CD4-positive, alpha-beta memory T cell (primary cell): ENCODE results near the gene CEP131. TPM values are rescaled to one million over a fixed set of nuclear protein-coding genes. Genes with fewer than 3 reads are reported as not detected.

Source experiments
- CTCF ChIA-PET: fragments of 350-600 bp; sonication (Branson Sonifier 250); formaldehyde crosslinking; loops from one replicate; lab custom pipeline; 2021; ENCODE audit warnings: inconsistent platforms; ENCODE audit not compliant: partially characterized antibody; lab: Charles Lee
- POLR2A ChIA-PET: fragments of 350-600 bp; sonication (Branson Sonifier 250); formaldehyde crosslinking; loops from one replicate; lab custom pipeline; 2021; ENCODE audit not compliant: partially characterized antibody; lab: Charles Lee
- DNase-seq, 5 donors: peaks; one replicate each; pipeline versions ENCODE4 v3.0.0 to v3.0.0-alpha.2; 2020 to 2022; ENCODE audit warnings: mixed read lengths in 1 of 5
- H3K27ac ChIP-seq: one replicate; pipeline ENCODE4 v1.7.0; 2013; ENCODE audit warnings: low read depth, low read length
- H3K27me3 ChIP-seq: 2 replicates; pipeline ENCODE4 v1.7.0; 2013; ENCODE audit warnings: mild to moderate bottlenecking, low read length, moderate library complexity; ENCODE audit not compliant: insufficient read depth
- H3K36me3 ChIP-seq: 2 replicates; pipeline ENCODE4 v1.7.0; 2013; ENCODE audit warnings: mild to moderate bottlenecking, low read length, moderate library complexity; ENCODE audit not compliant: insufficient read depth
- H3K4me1 ChIP-seq: 2 replicates; pipeline ENCODE4 v1.7.0; 2013; ENCODE audit warnings: mild to moderate bottlenecking, low read length, moderate library complexity; ENCODE audit not compliant: insufficient read depth
- H3K4me3 ChIP-seq, 2 donors: one replicate each; pipeline ENCODE4 v1.7.0; 2013; ENCODE audit warnings: low read length in 2 of 2, mild to moderate bottlenecking in 1 of 2
- H3K9me3 ChIP-seq, 2 donors: one replicate each; pipeline ENCODE4 v1.7.0; 2013; ENCODE audit warnings: low read length in 2 of 2, control low read depth in 1 of 2; ENCODE audit not compliant: control insufficient read depth in 1 of 2
- H3K27ac Mint-ChIP-seq, 7 donors: one replicate each; pipeline ENCODE4 v1.8.0; 2020 to 2021; ENCODE audit warnings: mixed read lengths in 7 of 7, mild to moderate bottlenecking in 6 of 7, inconsistent platforms in 3 of 7, moderate library complexity in 3 of 7
- H3K27me3 Mint-ChIP-seq, 2 donors: one replicate each; pipeline ENCODE4 v1.8.0; 2020 to 2021; ENCODE audit warnings: mixed read lengths in 2 of 2
- H3K36me3 Mint-ChIP-seq, 2 donors: one replicate each; pipeline ENCODE4 v1.8.0; 2020 to 2021; ENCODE audit warnings: mixed read lengths in 2 of 2, inconsistent platforms in 1 of 2, mild to moderate bottlenecking in 1 of 2
- H3K4me1 Mint-ChIP-seq, 4 donors: one replicate each; pipeline ENCODE4 v1.8.0; 2020 to 2021; ENCODE audit warnings: mixed read lengths in 4 of 4, mild to moderate bottlenecking in 1 of 4
- H3K4me3 Mint-ChIP-seq, 8 donors: one replicate each; pipeline ENCODE4 v1.8.0; 2020 to 2021; ENCODE audit warnings: mixed read lengths in 8 of 8, mild to moderate bottlenecking in 7 of 8, moderate library complexity in 6 of 8, inconsistent platforms in 3 of 8
- H3K9me3 Mint-ChIP-seq, 8 donors: one replicate each; pipeline ENCODE4 v1.8.0; 2020 to 2021; ENCODE audit warnings: mixed read lengths in 8 of 8, mild to moderate bottlenecking in 5 of 8, inconsistent platforms in 3 of 8, moderate library complexity in 1 of 8
- intact Hi-C: fragments of 100-400 bp; cut with micrococcal nuclease; formaldehyde crosslinking; loops from one replicate; pipeline ENCODE4 v1.15.1; 2023
- polyA plus RNA-seq, 2 donors: library from polyadenylated mRNA; unstranded; fragments of 300-500 nt; fragmentation: Illumina TruSeq; gene quantifications; one replicate each; pipeline ENCODE4 v1.2.3, GENCODE V29; 2021
- total RNA-seq, 2 experiments: library from RNA; stranded (reverse); gene quantifications; one replicate each; pipeline ENCODE4 v1.2.3, GENCODE V29; 2021

CEP131 gene
- total and polyA plus RNA-seq, 4 experiments from 2014 or later: 1.7 to 10.5 (median 6.7) TPM

DNA sequence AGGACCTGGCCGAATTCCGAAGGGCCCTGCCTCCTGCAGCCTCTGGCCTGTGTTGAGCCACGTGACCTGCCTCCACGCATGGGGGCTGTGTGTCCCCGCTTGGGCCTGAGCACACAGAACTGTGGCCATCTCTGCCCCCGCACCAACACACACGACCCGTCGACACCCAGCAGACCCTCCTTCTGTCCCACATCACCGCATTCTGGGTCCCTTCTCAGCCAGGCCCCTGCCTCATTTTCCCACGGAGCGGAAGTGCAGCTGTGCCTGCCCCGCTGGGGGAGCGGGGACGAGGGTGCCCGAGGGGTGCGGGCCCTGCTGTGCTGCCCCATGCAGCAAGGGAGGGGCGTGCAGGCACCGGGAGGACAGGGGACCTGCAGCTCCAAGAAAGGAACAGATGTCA is 34.8 kb upstream of the CEP131 start:
- ChIA-PET POLR2A (interaction anchor here (1.0 kb wide), 1 partner anchor 38 kb away, joined by 3 read pairs; the partner anchor contains the start of gene SLC38A10), CTCF (interaction anchor here (0.6 to 1.5 kb wide), 3 partner anchors 34 to 1373 kb away, joined by 3 to 4 read pairs (median 3); no protein-coding TSS in a partner anchor)
- Mint-ChIP-seq H3K27me3 (no peaks in the 10 kb centered on the region), H3K9me3 (no peaks in the 10 kb centered on the region), H3K4me1 (peaks cover 4 to 11% (median 8%) of the 10 kb centered on the region in 4 donors), H3K36me3 (peaks cover 5 to 30% of the 10 kb centered on the region in 2 donors), H3K27ac (no peak overlapping the region), H3K4me3 (no peak overlapping the region)
- DNase-seq: no peak
- Histone ChIP-seq H3K27ac (no peak overlapping the region), H3K4me3 (no peak overlapping the region), H3K9me3 (no peaks in the 10 kb centered on the region), H3K4me1 (no peaks in the 10 kb centered on the region), H3K36me3 (peaks cover 30% of the 10 kb centered on the region), H3K27me3 (no peaks in the 10 kb centered on the region)
- intact Hi-C loops: no loop called here

DNA sequence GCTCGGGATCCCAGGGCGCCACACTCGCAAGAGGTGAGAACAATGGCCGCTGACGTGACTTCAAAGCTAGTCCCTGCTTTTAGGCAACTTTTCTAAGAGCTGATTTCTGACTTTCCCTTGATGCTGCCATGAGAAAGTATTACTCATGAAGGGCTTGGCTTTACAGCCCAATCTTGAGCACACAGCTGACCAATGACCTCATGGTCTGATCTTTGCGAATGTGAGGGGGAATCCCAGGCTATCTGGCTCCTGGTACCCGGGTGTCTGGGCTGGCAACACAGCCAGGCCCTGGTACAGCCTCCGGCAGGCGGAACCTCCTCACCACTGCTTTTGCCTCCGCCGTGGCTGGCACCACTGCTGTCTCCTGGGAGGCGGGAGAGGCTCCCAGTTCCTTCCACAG is 33.9 kb upstream of the CEP131 start:
- Histone ChIP-seq H3K36me3 (peaks cover 29% of the 10 kb centered on the region), H3K4me1 (no peaks in the 10 kb centered on the region), H3K4me3 (no peak overlapping the region), H3K27ac (no peak overlapping the region), H3K27me3 (no peaks in the 10 kb centered on the region), H3K9me3 (no peaks in the 10 kb centered on the region)
- no peak for DNase-seq
- Mint-ChIP-seq H3K4me1 (peaks cover 7 to 11% (median 8%) of the 10 kb centered on the region in 4 donors), H3K27ac (peak overlapping the region in 1 of 7 donors; percentile 7), H3K36me3 (peaks cover 5 to 28% of the 10 kb centered on the region in 2 donors), H3K4me3 (no peak overlapping the region), H3K9me3 (no peaks in the 10 kb centered on the region), H3K27me3 (no peaks in the 10 kb centered on the region)
- POLR2A ChIA-PET: interaction anchor here (1.0 kb wide), 1 partner anchor 39 kb away, joined by 3 read pairs; the partner anchor contains the start of gene SLC38A10
- CTCF ChIA-PET: interaction anchor here (1.2 to 1.5 kb wide), 2 partner anchors 35 to 228 kb away, joined by 3 to 4 read pairs; no protein-coding TSS in a partner anchor
- intact Hi-C loops: no loop called here

GRCh38 chr17:81254955-81255717 is 32.4 kb upstream of the CEP131 start:
- ChIA-PET POLR2A (interaction anchor here (1.9 kb wide), 1 partner anchor 229 kb away, joined by 6 read pairs; no protein-coding TSS in a partner anchor), CTCF (interaction anchor here (1.2 to 2.2 kb wide), 3 partner anchors 34 to 232 kb away, joined by 3 to 11 read pairs (median 3); no protein-coding TSS in a partner anchor)
- no peak overlapping the region for H3K4me3 ChIP-seq
- no peaks in the 10 kb centered on the region for H3K27me3 Mint-ChIP-seq
- H3K4me1 ChIP-seq: no peaks in the 10 kb centered on the region
- peak overlapping the region in 2 of 7 donors; percentile 48 to 68 for H3K27ac Mint-ChIP-seq
- H3K9me3 ChIP-seq: no peaks in the 10 kb centered on the region
- DNase-seq: no peak
- H3K27ac ChIP-seq: no peak overlapping the region
- no peaks in the 10 kb centered on the region for H3K27me3 ChIP-seq
- H3K36me3 ChIP-seq: peaks cover 43% of the 10 kb centered on the region
- intact Hi-C loops: loop anchor here (5.0 kb wide), 1 partner anchor 282 kb away; no protein-coding TSS in a partner anchor
- H3K9me3 Mint-ChIP-seq: no peaks in the 10 kb centered on the region
- no peak overlapping the region for H3K4me3 Mint-ChIP-seq
- H3K4me1 Mint-ChIP-seq: peaks cover 7 to 11% (median 8%) of the 10 kb centered on the region in 4 donors
- peaks cover 11 to 30% of the 10 kb centered on the region in 2 donors for H3K36me3 Mint-ChIP-seq

GRCh38 chr17:81253358-81254131 is 30.8 kb upstream of the CEP131 start:
- Histone ChIP-seq H3K9me3 (no peaks in the 10 kb centered on the region), H3K4me3 (no peak overlapping the region), H3K4me1 (no peaks in the 10 kb centered on the region), H3K27ac (no peak overlapping the region), H3K27me3 (no peaks in the 10 kb centered on the region), H3K36me3 (peaks cover 28% of the 10 kb centered on the region)
- ChIA-PET CTCF (interaction anchor here (0.8 to 2.2 kb wide), 14 partner anchors 15 to 347 kb away, joined by 3 to 20 read pairs (median 4); partner anchors contain the start of genes NDUFAF8, SLC38A10 and TEPSIN), POLR2A (interaction anchor here (0.5 to 1.9 kb wide), 3 partner anchors 231 to 248 kb away, joined by 3 to 6 read pairs (median 4); no protein-coding TSS in a partner anchor)
- DNase-seq: peak; percentile 55 to 64 (median 62)
- peaks cover 11 to 25% of the 10 kb centered on the region in 2 donors for H3K36me3 Mint-ChIP-seq
- intact Hi-C loops: loop anchor here (1.0 to 5.0 kb wide), 4 partner anchors 43 to 348 kb away; no protein-coding TSS in a partner anchor
- H3K9me3 Mint-ChIP-seq: no peaks in the 10 kb centered on the region
- H3K4me3 Mint-ChIP-seq: peak overlapping the region in 1 of 8 donors; percentile 29
- peaks cover 7 to 11% (median 8%) of the 10 kb centered on the region in 4 donors for H3K4me1 Mint-ChIP-seq
- H3K27ac Mint-ChIP-seq: peak overlapping the region; percentile 12 to 85 (median 28)
- H3K27me3 Mint-ChIP-seq: no peaks in the 10 kb centered on the region

GRCh38 chr17:81252987-81253329 is 30.2 kb upstream of the CEP131 start:
- Mint-ChIP-seq H3K9me3 (no peaks in the 10 kb centered on the region), H3K27me3 (no peaks in the 10 kb centered on the region), H3K27ac (peak overlapping the region in 3 of 7 donors; percentile 12 to 62 (median 43)), H3K4me3 (no peak overlapping the region), H3K4me1 (peaks cover 7 to 11% (median 8%) of the 10 kb centered on the region in 4 donors), H3K36me3 (peaks cover 11 to 25% of the 10 kb centered on the region in 2 donors)
- ChIA-PET POLR2A (interaction anchor here (1.2 kb wide), 1 partner anchor 232 kb away, joined by 4 read pairs; no protein-coding TSS in a partner anchor), CTCF (interaction anchor here (0.7 to 2.1 kb wide), 13 partner anchors 14 to 348 kb away, joined by 3 to 20 read pairs (median 4); partner anchors contain the start of genes NDUFAF8, SLC38A10 and TEPSIN)
- H3K36me3 ChIP-seq: peaks cover 28% of the 10 kb centered on the region
- no peak for DNase-seq
- H3K27ac ChIP-seq: no peak overlapping the region
- intact Hi-C loops: loop anchor here (1.0 to 5.0 kb wide), 4 partner anchors 43 to 348 kb away; no protein-coding TSS in a partner anchor
- H3K4me1 ChIP-seq: no peaks in the 10 kb centered on the region
- no peak overlapping the region for H3K4me3 ChIP-seq
- no peaks in the 10 kb centered on the region for H3K27me3 ChIP-seq
- no peaks in the 10 kb centered on the region for H3K9me3 ChIP-seq

GRCh38 chr17:81252326-81252986 is 29.7 kb upstream of the CEP131 start:
- Histone ChIP-seq H3K27me3 (no peaks in the 10 kb centered on the region), H3K9me3 (no peaks in the 10 kb centered on the region), H3K27ac (no peak overlapping the region), H3K4me1 (no peaks in the 10 kb centered on the region), H3K4me3 (no peak overlapping the region), H3K36me3 (peaks cover 28% of the 10 kb centered on the region)
- H3K27ac Mint-ChIP-seq: no peak overlapping the region
- H3K4me1 Mint-ChIP-seq: peaks cover 7 to 11% (median 8%) of the 10 kb centered on the region in 4 donors
- H3K4me3 Mint-ChIP-seq: no peak overlapping the region
- no peak for DNase-seq
- POLR2A ChIA-PET: interaction anchor here (1.2 kb wide), 1 partner anchor 232 kb away, joined by 4 read pairs; no protein-coding TSS in a partner anchor
- peaks cover 11 to 25% of the 10 kb centered on the region in 2 donors for H3K36me3 Mint-ChIP-seq
- no peaks in the 10 kb centered on the region for H3K9me3 Mint-ChIP-seq
- CTCF ChIA-PET: interaction anchor here (0.7 to 2.1 kb wide), 13 partner anchors 14 to 348 kb away, joined by 3 to 20 read pairs (median 4); partner anchors contain the start of genes NDUFAF8, SLC38A10 and TEPSIN
- no peaks in the 10 kb centered on the region for H3K27me3 Mint-ChIP-seq
- intact Hi-C loops: loop anchor here (5.0 kb wide), 1 partner anchor 285 kb away; no protein-coding TSS in a partner anchor
